Hippocampal formation (tissue), 2 donors: ENCODE measurements around the gene DNM1.
"Not testable (repeated sequence)": the region's sequence is repeated elsewhere in the genome, so short reads cannot be mapped to it uniquely, and the experiment has no call there.

Experiments
- DNase-seq, 2 donors: peaks; one replicate each; lab custom pipeline; 2025; lab: John Stamatoyannopoulos, UW

The DNM1 gene

GRCh38 chr9:128178806-128179431 is 24.3 kb upstream of the DNM1 start:
- no peak for DNase-seq

- no peak for DNase-seq
Measured at GRCh38 chr9:128180001-128180400, 23.2 kb upstream of the DNM1 start.

- no peak for DNase-seq
Measured at GRCh38 chr9:128180447-128180846, 22.7 kb upstream of the DNM1 start.

GRCh38 chr9:128181480-128181879 is 21.7 kb upstream of the DNM1 start:
- not testable (repeated sequence) for DNase-seq

- no peak for DNase-seq
Measured at GRCh38 chr9:128182893-128183588, 20.1 kb upstream of the DNM1 start.

- no peak for DNase-seq
Measured at GRCh38 chr9:128185979-128186965, 16.9 kb upstream of the DNM1 start.

GRCh38 chr9:128187361-128187760 is 15.8 kb upstream of the DNM1 start:
- DNase-seq: no peak

GRCh38 chr9:128188209-128188608 is 15.0 kb upstream of the DNM1 start:
- no peak for DNase-seq

- DNase-seq: no peak
Measured at GRCh38 chr9:128190013-128190412, 13.2 kb upstream of the DNM1 start.

GRCh38 chr9:128190516-128191405 is 12.4 kb upstream of the DNM1 start:
- DNase-seq: no peak

GRCh38 chr9:128191406-128192046 is 11.7 kb upstream of the DNM1 start, which contains the start of gene CIZ1:
CIZ1 (minus strand) TSS chr9:128191572; CDS start chr9:128190857, 715 bp downstream.
- DNase-seq: peak; percentile 41 to 67

- DNase-seq: peak in 1 of 2 donors; percentile 74
Measured at GRCh38 chr9:128192601-128193371, 10.4 kb upstream of the DNM1 start.

GRCh38 chr9:128193469-128194096 is 9.6 kb upstream of the DNM1 start:
- no peak for DNase-seq

- DNase-seq: no peak
Measured at GRCh38 chr9:128201441-128202369, 1.5 kb upstream of the DNM1 start.

GRCh38 chr9:128202648-128203023 is 543 bp upstream of the DNM1 start:
- no peak for DNase-seq

- DNase-seq: no peak
Measured at GRCh38 chr9:128203707-128204551, 750 bp downstream of the DNM1 start.

- no peak for DNase-seq
Measured at GRCh38 chr9:128204858-128205257, 1.7 kb downstream of the DNM1 start.
